Measurements from ENCODE around the gene SEC61A1. TPM values are rescaled to one million over a fixed set of nuclear protein-coding genes. Genes with fewer than 3 reads are reported as not detected.
A peak's percentile ranks its signal among the peaks of the same experiment; 100 is the strongest.

SEC61A1 gene
- total and polyA plus RNA-seq, 5 donors from 2014 or later: 112 to 127 (median 125) TPM

DNA sequence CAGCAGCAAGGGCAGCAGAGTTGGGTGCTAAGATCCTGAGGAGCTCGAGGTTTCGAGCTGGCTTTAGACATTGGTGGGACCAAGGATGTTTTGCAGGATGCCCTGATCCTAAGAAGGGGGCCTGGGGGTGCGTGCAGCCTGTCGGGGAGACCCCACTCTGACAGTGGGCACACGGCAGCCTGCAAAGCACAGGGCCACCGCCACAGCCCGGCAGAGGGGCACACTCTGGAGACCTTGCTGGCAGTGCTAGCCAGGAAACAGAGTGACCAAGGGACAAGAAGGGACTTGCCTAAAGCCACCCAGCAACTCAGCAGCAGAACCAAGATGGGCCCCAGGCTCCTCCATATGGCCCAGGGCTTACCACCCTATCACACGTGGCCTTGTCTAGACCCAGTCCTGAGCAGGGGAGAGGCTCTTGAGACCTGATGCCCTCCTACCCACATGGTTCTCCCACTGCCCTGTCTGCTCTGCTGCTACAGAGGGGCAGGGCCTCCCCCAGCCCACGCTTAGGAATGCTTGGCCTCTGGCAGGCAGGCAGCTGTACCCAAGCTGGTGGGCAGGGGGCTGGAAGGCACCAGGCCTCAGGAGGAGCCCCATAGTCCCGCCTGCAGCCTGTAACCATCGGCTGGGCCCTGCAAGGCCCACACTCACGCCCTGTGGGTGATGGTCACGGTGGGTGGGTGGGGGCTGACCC lies 18.8 kb downstream of the SEC61A1 start:
- H3K36me3 Mint-ChIP-seq: peaks cover 32% of the 10 kb centered on the region
- DNase-seq: no peak
- no peak overlapping the region for H3K27ac Mint-ChIP-seq

GRCh38 chr3:128071771-128072453 lies 19.7 kb downstream of the SEC61A1 start:
- Mint-ChIP-seq H3K9me3 (no peaks in the 10 kb centered on the region), H3K27me3 (no peaks in the 10 kb centered on the region), H3K27ac (no peak overlapping the region), H3K36me3 (peaks cover 29% of the 10 kb centered on the region), H3K4me3 (no peak overlapping the region), H3K4me1 (peaks cover 2 to 16% (median 5%) of the 10 kb centered on the region in 4 donors)
- Histone ChIP-seq H3K27me3 (ENCODE audit: control insufficient read depth, insufficient read depth, low read length) (no peaks in the 10 kb centered on the region), H3K36me3 (ENCODE audit: control insufficient read depth, insufficient read depth, low read length) (peaks cover 53% of the 10 kb centered on the region), H3K9me3 (ENCODE audit: control insufficient read depth in 2 of 2, low read length in 2 of 2) (no peaks in the 10 kb centered on the region), H3K27ac (ENCODE audit: insufficient read depth, low read length, poor library complexity, severe bottlenecking) (no peak overlapping the region), H3K4me3 (ENCODE audit: low read depth, low read length) (no peak overlapping the region), H3K4me1 (ENCODE audit: control insufficient read depth, insufficient read depth, low read length, poor library complexity, severe bottlenecking) (peaks cover 19% of the 10 kb centered on the region)
- no peak for DNase-seq
- ATAC-seq (ENCODE audit: low read depth in 2 of 2): no peak

More for the DNA sequence above, 18.8 kb downstream of the SEC61A1 start:
- Histone ChIP-seq H3K36me3 (ENCODE audit: control insufficient read depth, insufficient read depth, low read length) (peaks cover 62% of the 10 kb centered on the region), H3K27ac (ENCODE audit: insufficient read depth, low read length, poor library complexity, severe bottlenecking) (no peak overlapping the region), H3K9me3 (ENCODE audit: control insufficient read depth in 2 of 2, low read length in 2 of 2) (no peaks in the 10 kb centered on the region), H3K4me1 (ENCODE audit: control insufficient read depth, insufficient read depth, low read length, poor library complexity, severe bottlenecking) (peaks cover 10% of the 10 kb centered on the region), H3K4me3 (ENCODE audit: low read depth, low read length) (no peak overlapping the region), H3K27me3 (ENCODE audit: control insufficient read depth, insufficient read depth, low read length) (no peaks in the 10 kb centered on the region)
- Mint-ChIP-seq H3K27me3 (no peaks in the 10 kb centered on the region), H3K9me3 (no peaks in the 10 kb centered on the region), H3K4me1 (peaks cover 2 to 12% (median 5%) of the 10 kb centered on the region in 4 donors), H3K4me3 (no peak overlapping the region)
- ATAC-seq (ENCODE audit: low read depth in 2 of 2): no peak

- ATAC-seq (ENCODE audit: low read depth in 2 of 2) (no peak), DNase-seq (no peak)
- Histone ChIP-seq H3K4me1 (ENCODE audit: control insufficient read depth, insufficient read depth, low read length, poor library complexity, severe bottlenecking) (peaks cover 22% of the 10 kb centered on the region), H3K27ac (ENCODE audit: insufficient read depth, low read length, poor library complexity, severe bottlenecking) (no peak overlapping the region), H3K27me3 (ENCODE audit: control insufficient read depth, insufficient read depth, low read length) (no peaks in the 10 kb centered on the region), H3K36me3 (ENCODE audit: control insufficient read depth, insufficient read depth, low read length) (peaks cover 46% of the 10 kb centered on the region), H3K4me3 (ENCODE audit: low read depth, low read length) (no peak overlapping the region), H3K9me3 (ENCODE audit: control insufficient read depth in 2 of 2, low read length in 2 of 2) (no peaks in the 10 kb centered on the region)
- Mint-ChIP-seq H3K9me3 (no peaks in the 10 kb centered on the region), H3K4me1 (peaks cover 2 to 21% (median 5%) of the 10 kb centered on the region in 4 donors), H3K27ac (peak overlapping the region in 1 of 3 donors; percentile 2), H3K27me3 (peaks cover 4% of the 10 kb centered on the region), H3K4me3 (no peak overlapping the region), H3K36me3 (peaks cover 22% of the 10 kb centered on the region)
Observed at GRCh38 chr3:128072454-128073184, 20.4 kb downstream of the SEC61A1 start.

- peaks cover 22% of the 10 kb centered on the region for H3K4me1 ChIP-seq (ENCODE audit: control insufficient read depth, insufficient read depth, low read length, poor library complexity, severe bottlenecking)
- no peaks in the 10 kb centered on the region for H3K9me3 ChIP-seq (ENCODE audit: control insufficient read depth in 2 of 2, low read length in 2 of 2)
- no peaks in the 10 kb centered on the region for H3K27me3 ChIP-seq (ENCODE audit: control insufficient read depth, insufficient read depth, low read length)
- no peaks in the 10 kb centered on the region for H3K9me3 Mint-ChIP-seq
- peaks cover 43% of the 10 kb centered on the region for H3K36me3 ChIP-seq (ENCODE audit: control insufficient read depth, insufficient read depth, low read length)
- H3K4me1 Mint-ChIP-seq: peaks cover 2 to 22% (median 4%) of the 10 kb centered on the region in 4 donors
- peaks cover 19% of the 10 kb centered on the region for H3K36me3 Mint-ChIP-seq
- H3K27ac ChIP-seq (ENCODE audit: insufficient read depth, low read length, poor library complexity, severe bottlenecking): no peak overlapping the region
- H3K4me3 Mint-ChIP-seq: peak overlapping the region in 1 of 4 donors; percentile 79
- H3K27ac Mint-ChIP-seq: no peak overlapping the region
- H3K27me3 Mint-ChIP-seq: peaks cover 8% of the 10 kb centered on the region
- H3K4me3 ChIP-seq (ENCODE audit: low read depth, low read length): no peak overlapping the region
- DNase-seq (no peak), ATAC-seq (ENCODE audit: low read depth in 2 of 2) (no peak)
Observed at GRCh38 chr3:128073185-128073725, 21.0 kb downstream of the SEC61A1 start.

GRCh38 chr3:128073807-128074206 lies 21.6 kb downstream of the SEC61A1 start:
- Mint-ChIP-seq H3K4me1 (peaks cover 0 to 20% (median 4%) of the 10 kb centered on the region in 4 donors), H3K9me3 (no peaks in the 10 kb centered on the region), H3K36me3 (peaks cover 19% of the 10 kb centered on the region), H3K4me3 (peak overlapping the region in 2 of 4 donors; percentile 71 to 79), H3K27me3 (peaks cover 8% of the 10 kb centered on the region), H3K27ac (no peak overlapping the region)
- Histone ChIP-seq H3K27me3 (ENCODE audit: control insufficient read depth, insufficient read depth, low read length) (no peaks in the 10 kb centered on the region), H3K9me3 (ENCODE audit: control insufficient read depth in 2 of 2, low read length in 2 of 2) (no peaks in the 10 kb centered on the region), H3K36me3 (ENCODE audit: control insufficient read depth, insufficient read depth, low read length) (peaks cover 40% of the 10 kb centered on the region), H3K27ac (ENCODE audit: insufficient read depth, low read length, poor library complexity, severe bottlenecking) (no peak overlapping the region), H3K4me1 (ENCODE audit: control insufficient read depth, insufficient read depth, low read length, poor library complexity, severe bottlenecking) (peaks cover 22% of the 10 kb centered on the region), H3K4me3 (ENCODE audit: low read depth, low read length) (no peak overlapping the region)
- no peak for DNase-seq
- ATAC-seq (ENCODE audit: low read depth in 2 of 2): no peak

- H3K27ac ChIP-seq (ENCODE audit: insufficient read depth, low read length, poor library complexity, severe bottlenecking): no peak overlapping the region
- no peaks in the 10 kb centered on the region for H3K9me3 Mint-ChIP-seq
- peaks cover 22% of the 10 kb centered on the region for H3K4me1 ChIP-seq (ENCODE audit: control insufficient read depth, insufficient read depth, low read length, poor library complexity, severe bottlenecking)
- no peak for ATAC-seq (ENCODE audit: low read depth in 2 of 2)
- H3K27ac Mint-ChIP-seq: peak overlapping the region in 2 of 3 donors; percentile 55 to 79
- H3K27me3 Mint-ChIP-seq: peaks cover 8% of the 10 kb centered on the region
- peaks cover 34% of the 10 kb centered on the region for H3K36me3 ChIP-seq (ENCODE audit: control insufficient read depth, insufficient read depth, low read length)
- H3K4me3 ChIP-seq (ENCODE audit: low read depth, low read length): no peak overlapping the region
- peaks cover 0 to 20% (median 4%) of the 10 kb centered on the region in 4 donors for H3K4me1 Mint-ChIP-seq
- H3K4me3 Mint-ChIP-seq: peak overlapping the region; percentile 28 to 79 (median 71)
- H3K27me3 ChIP-seq (ENCODE audit: control insufficient read depth, insufficient read depth, low read length): no peaks in the 10 kb centered on the region
- DNase-seq: no peak
- no peaks in the 10 kb centered on the region for H3K9me3 ChIP-seq (ENCODE audit: control insufficient read depth in 2 of 2, low read length in 2 of 2)
- peaks cover 28% of the 10 kb centered on the region for H3K36me3 Mint-ChIP-seq
Observed at GRCh38 chr3:128074851-128075521, 22.7 kb downstream of the SEC61A1 start.
